DND-41 (cell line): ENCODE results near the gene ARSH.

Experiments
- EZH2 ChIP-seq: IDR thresholded peaks from 3 replicates; pipeline ENCODE4 v1.6.1; 2012; ENCODE audit warnings: borderline replicate concordance, low read depth, mild to moderate bottlenecking, moderate library complexity, low read length, inconsistent platforms; ENCODE audit not compliant: severe bottlenecking
- TF ChIP-seq, protein P1 (sequence below): IDR thresholded peaks from 2 replicates; pipeline ENCODE4 v1.5.1; 2012; ENCODE audit warnings: borderline replicate concordance, low read length, moderate library complexity, mild to moderate bottlenecking; ENCODE audit not compliant: poor library complexity, severe bottlenecking; ENCODE audit errors: extremely low read depth

- TF ChIP-seq, protein P1, sequence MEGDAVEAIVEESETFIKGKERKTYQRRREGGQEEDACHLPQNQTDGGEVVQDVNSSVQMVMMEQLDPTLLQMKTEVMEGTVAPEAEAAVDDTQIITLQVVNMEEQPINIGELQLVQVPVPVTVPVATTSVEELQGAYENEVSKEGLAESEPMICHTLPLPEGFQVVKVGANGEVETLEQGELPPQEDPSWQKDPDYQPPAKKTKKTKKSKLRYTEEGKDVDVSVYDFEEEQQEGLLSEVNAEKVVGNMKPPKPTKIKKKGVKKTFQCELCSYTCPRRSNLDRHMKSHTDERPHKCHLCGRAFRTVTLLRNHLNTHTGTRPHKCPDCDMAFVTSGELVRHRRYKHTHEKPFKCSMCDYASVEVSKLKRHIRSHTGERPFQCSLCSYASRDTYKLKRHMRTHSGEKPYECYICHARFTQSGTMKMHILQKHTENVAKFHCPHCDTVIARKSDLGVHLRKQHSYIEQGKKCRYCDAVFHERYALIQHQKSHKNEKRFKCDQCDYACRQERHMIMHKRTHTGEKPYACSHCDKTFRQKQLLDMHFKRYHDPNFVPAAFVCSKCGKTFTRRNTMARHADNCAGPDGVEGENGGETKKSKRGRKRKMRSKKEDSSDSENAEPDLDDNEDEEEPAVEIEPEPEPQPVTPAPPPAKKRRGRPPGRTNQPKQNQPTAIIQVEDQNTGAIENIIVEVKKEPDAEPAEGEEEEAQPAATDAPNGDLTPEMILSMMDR = no peak
- no peak for TF ChIP-seq EZH2
Observed at GRCh38 chrX:3006495-3006894, at the start of gene ARSH.
